Measurements from ENCODE around the gene AIM2.
A peak's percentile ranks its signal among the peaks of the same experiment; 100 is the strongest.

Gene AIM2

GRCh38 chr1:159014851-159015250 is 61.7 kb downstream of the AIM2 start:
- DNase-seq (ENCODE audit: low spot score) = no peak

DNA sequence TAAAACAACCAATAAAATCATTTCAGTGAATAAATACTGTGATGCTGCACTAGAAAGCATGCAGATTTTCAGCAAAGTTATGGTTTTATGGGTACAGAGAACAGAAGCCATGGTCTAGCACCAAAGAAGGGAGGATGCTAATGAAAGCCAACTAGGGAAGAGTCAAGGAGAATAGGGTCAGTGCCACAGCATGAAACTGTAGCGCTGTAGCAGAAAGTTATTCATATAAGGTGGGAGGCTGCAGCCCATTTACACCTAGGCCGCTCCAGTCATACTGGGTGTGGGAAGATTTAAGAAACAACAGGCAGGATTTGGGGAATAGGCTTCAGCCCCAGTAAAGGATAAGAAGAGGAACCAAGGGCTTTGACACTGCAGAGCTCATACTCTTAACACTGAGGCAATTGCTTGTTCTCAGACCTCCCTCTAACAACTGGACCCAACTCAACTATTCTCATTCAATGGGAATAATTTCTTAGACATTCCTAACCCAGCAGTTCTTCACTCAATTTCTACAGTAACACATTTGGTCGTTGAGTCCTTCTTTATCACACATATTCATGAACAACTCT is 62.5 kb downstream of the AIM2 start:
- no peak for DNase-seq (ENCODE audit: low spot score)

DNA sequence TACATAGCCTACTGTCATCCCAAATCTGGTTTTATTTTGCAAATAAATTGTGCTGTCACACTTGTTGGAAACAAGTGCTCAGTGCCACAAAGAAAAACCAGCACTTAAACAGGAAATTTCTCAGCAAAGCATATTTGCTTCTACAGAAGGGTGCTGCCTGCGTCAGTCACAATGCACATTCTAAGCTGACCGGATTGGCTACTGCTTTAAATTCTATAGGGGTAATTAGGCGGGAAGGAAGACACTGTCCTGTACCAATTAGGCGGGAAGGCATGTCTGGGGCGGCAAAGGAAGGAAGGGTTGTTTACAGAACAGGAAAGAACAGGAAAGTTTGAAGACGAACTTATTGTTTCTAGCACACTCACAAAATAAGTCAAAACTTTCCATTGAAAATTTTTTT is 64.1 kb downstream of the AIM2 start:
- peak; percentile 59 for DNase-seq (ENCODE audit: low spot score)
